Cardiac fibroblast (primary cell): ENCODE data around the gene TMEM129.
"Not testable (repeated sequence)": the region's sequence is repeated elsewhere in the genome, so short reads cannot be mapped to it uniquely, and the experiment has no call there.

Experiments
- DNase-seq, 2 donors: peaks; one replicate each; pipeline versions ENCODE4 v3.0.0 to v3.0.0-alpha.2; 2010; ENCODE audit warnings: low read depth in 2 of 2
- H3K4me3 ChIP-seq, 2 donors: replicated peaks in 1 of 2; 1 replicate in 1 of 2; 2 replicates in 1 of 2; pipeline ENCODE4 v1.5.1; 2011; ENCODE audit warnings: low read depth in 2 of 2, low read length in 2 of 2, mild to moderate bottlenecking in 2 of 2, moderate library complexity in 1 of 2
- CTCF ChIP-seq: IDR thresholded peaks from one replicate; pipeline ENCODE4 v1.5.1; 2011; ENCODE audit warnings: low read depth, mild to moderate bottlenecking, low read length, inconsistent platforms

The TMEM129 gene

GRCh38 chr4:1675802-1676137 lies 45.4 kb downstream of the TMEM129 start:
- no peak overlapping the region for H3K4me3 ChIP-seq
- no peak for TF ChIP-seq CTCF
- no peak for DNase-seq

- no peak for DNase-seq
- TF ChIP-seq CTCF: no peak
- no peak overlapping the region for H3K4me3 ChIP-seq
Measured at GRCh38 chr4:1675136-1675801, 45.9 kb downstream of the TMEM129 start.

- DNase-seq: peak in 1 of 2 donors; percentile 13
Measured at GRCh38 chr4:1674682-1675081, 46.4 kb downstream of the TMEM129 start.

GRCh38 chr4:1673671-1674070 lies 47.5 kb downstream of the TMEM129 start:
- DNase-seq: no peak
- H3K4me3 ChIP-seq: no peak overlapping the region
- TF ChIP-seq CTCF: no peak

More at GRCh38 chr4:1674682-1675081, 46.4 kb downstream of the TMEM129 start:
- H3K4me3 ChIP-seq: no peak overlapping the region
- no peak for TF ChIP-seq CTCF

- not testable (repeated sequence) for H3K4me3 ChIP-seq, DNase-seq
Measured at GRCh38 chr4:1671011-1671410, 50.1 kb downstream of the TMEM129 start.

- H3K4me3 ChIP-seq: no peak overlapping the region
- DNase-seq: no peak
- no peak for TF ChIP-seq CTCF
Measured at GRCh38 chr4:1670279-1670678, 50.8 kb downstream of the TMEM129 start.

GRCh38 chr4:1669850-1670249 lies 51.3 kb downstream of the TMEM129 start:
- no peak for DNase-seq
- no peak for TF ChIP-seq CTCF
- H3K4me3 ChIP-seq: no peak overlapping the region
